Measurements from ENCODE around the gene BTBD1.
"Not testable (repeated sequence)": the region's sequence is repeated elsewhere in the genome, so short reads cannot be mapped to it uniquely, and the experiment has no call there.

The BTBD1 gene

DNA sequence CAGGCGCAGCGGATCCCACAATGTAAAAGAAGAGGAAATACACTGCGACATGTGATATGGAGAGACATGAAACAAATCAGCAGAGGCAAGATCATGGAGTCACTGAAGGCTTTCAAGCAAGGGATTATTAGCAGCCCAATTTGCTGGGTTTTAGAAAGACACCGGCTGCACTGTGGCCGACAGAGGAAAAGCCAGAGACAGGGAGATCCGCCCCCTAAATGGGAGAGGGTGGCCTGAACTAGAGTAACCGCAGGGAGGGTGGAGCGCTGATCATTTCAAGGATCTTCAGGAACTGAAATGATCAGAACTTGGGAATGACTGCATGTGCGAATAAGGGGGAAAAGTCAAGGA, 55.0 kb downstream of the BTBD1 start:
- Histone ChIP-seq H3K27ac (replicated peaks) (peak overlapping the region; percentile 80), H3K4me3 (replicated peaks; ENCODE audit: insufficient read depth, low read length) (peak overlapping the region; percentile 100), H3K27me3 (ENCODE audit: insufficient read depth, poor library complexity, severe bottlenecking) (no peaks in the 10 kb centered on the region)
- TF ChIP-seq SPI1 (IDR thresholded peaks at IDR 0.05; ENCODE audit: borderline replicate concordance, low read depth) = no peak
- TF ChIP-seq GABPA (IDR thresholded peaks at IDR 0.05; ENCODE audit: low read depth) = no peak
- no peak for TF ChIP-seq REST (IDR thresholded peaks at IDR 0.05; ENCODE audit: insufficient replicate concordance, low read depth)
- no peak for TF ChIP-seq POLR2AphosphoS5 (IDR thresholded peaks at IDR 0.05; ENCODE audit: low read depth)
- TF ChIP-seq, protein P1, sequence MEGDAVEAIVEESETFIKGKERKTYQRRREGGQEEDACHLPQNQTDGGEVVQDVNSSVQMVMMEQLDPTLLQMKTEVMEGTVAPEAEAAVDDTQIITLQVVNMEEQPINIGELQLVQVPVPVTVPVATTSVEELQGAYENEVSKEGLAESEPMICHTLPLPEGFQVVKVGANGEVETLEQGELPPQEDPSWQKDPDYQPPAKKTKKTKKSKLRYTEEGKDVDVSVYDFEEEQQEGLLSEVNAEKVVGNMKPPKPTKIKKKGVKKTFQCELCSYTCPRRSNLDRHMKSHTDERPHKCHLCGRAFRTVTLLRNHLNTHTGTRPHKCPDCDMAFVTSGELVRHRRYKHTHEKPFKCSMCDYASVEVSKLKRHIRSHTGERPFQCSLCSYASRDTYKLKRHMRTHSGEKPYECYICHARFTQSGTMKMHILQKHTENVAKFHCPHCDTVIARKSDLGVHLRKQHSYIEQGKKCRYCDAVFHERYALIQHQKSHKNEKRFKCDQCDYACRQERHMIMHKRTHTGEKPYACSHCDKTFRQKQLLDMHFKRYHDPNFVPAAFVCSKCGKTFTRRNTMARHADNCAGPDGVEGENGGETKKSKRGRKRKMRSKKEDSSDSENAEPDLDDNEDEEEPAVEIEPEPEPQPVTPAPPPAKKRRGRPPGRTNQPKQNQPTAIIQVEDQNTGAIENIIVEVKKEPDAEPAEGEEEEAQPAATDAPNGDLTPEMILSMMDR (IDR thresholded peaks at IDR 0.05; ENCODE audit: insufficient read depth, low read length) = no peak
- no peak for DNase-seq (ENCODE audit: low read depth in 1 of 2, low spot score in 1 of 2)

DNA sequence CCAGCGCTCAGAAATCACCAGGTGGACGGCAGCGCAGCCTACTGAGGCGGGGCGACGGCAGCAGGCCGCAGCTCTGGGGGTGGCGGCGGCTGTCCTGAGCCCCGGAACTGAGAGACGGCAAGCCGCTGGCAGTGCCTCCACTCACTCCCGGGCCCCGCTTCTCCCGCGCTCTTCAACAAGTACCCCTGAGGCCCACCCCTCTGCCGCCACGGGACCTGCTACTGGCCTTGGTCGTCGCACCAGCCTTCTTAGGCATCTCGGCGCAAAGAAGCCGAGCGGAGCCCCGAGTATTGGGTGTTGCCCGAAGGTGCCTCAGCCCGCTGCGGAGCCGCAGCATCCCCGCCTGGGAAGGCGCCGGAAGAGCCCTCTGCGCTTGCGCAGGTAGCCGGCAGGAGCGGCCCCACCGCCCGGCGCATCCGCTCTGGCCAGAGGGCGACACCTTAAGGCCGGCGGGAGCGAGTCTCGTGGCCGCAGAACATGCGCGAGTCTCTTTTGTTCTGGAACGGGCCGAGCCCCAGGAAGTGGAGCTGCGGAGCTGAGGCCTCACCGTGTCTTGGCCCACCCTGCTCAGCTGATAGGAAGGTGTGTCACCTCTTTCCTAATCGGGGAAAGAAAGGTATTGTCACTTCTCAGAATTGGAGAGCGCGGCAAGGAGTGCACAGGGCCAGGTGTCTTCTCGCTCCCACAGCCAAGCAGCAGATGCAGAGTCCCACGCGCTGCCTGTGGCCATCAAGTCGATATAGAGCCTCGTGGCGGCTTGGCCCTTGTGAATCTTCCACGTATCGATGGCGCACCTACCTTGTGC, 55.6 kb downstream of the BTBD1 start, which contains the start of gene C15orf40:
Gene C15orf40, minus strand, starts transcription at position 369 of the 805 bp plus-strand sequence. Its CDS starts 32 bp downstream, at position 337.
- Histone ChIP-seq H3K27me3 (ENCODE audit: insufficient read depth, poor library complexity, severe bottlenecking) (no peaks in the 10 kb centered on the region), H3K27ac (replicated peaks) (peak within 1 kb of the TSS; percentile 80), H3K4me3 (replicated peaks; ENCODE audit: insufficient read depth, low read length) (peak within 1 kb of the TSS; percentile 100)
- DNase-seq (ENCODE audit: low read depth in 1 of 2, low spot score in 1 of 2) = peak; percentile 79 to 88
- TF ChIP-seq POLR2AphosphoS5 (IDR thresholded peaks at IDR 0.05; ENCODE audit: low read depth) (peak; percentile 84), REST (IDR thresholded peaks at IDR 0.05; ENCODE audit: insufficient replicate concordance, low read depth) (peak; percentile 51), SPI1 (IDR thresholded peaks at IDR 0.05; ENCODE audit: borderline replicate concordance, low read depth) (no peak), GABPA (IDR thresholded peaks at IDR 0.05; ENCODE audit: low read depth) (peak; percentile 81)
- TF ChIP-seq, protein P1 (IDR thresholded peaks at IDR 0.05; ENCODE audit: insufficient read depth, low read length) = peak; percentile 43

- Histone ChIP-seq H3K27ac (replicated peaks) (peak overlapping the region; percentile 80), H3K27me3 (ENCODE audit: insufficient read depth, poor library complexity, severe bottlenecking) (no peaks in the 10 kb centered on the region), H3K4me3 (replicated peaks; ENCODE audit: insufficient read depth, low read length) (peak overlapping the region; percentile 100)
- DNase-seq (ENCODE audit: low read depth in 1 of 2, low spot score in 1 of 2) = peak; percentile 45 to 87
- no peak for TF ChIP-seq POLR2AphosphoS5 (IDR thresholded peaks at IDR 0.05; ENCODE audit: low read depth)
- TF ChIP-seq, protein P1 (IDR thresholded peaks at IDR 0.05; ENCODE audit: insufficient read depth, low read length) = peak; percentile 91
Measured at GRCh38 chr15:83010709-83011270, 56.3 kb downstream of the BTBD1 start.

GRCh38 chr15:83000672-83001031, 66.4 kb downstream of the BTBD1 start:
- not testable (repeated sequence) for H3K4me3 ChIP-seq (replicated peaks; ENCODE audit: insufficient read depth, low read length); H3K27me3 ChIP-seq (ENCODE audit: insufficient read depth, poor library complexity, severe bottlenecking); H3K27ac ChIP-seq (replicated peaks); DNase-seq (ENCODE audit: low read depth in 1 of 2, low spot score in 1 of 2)

Data from HL-60 (cell line).